Measurements from ENCODE around the gene DIAPH2.

DNA sequence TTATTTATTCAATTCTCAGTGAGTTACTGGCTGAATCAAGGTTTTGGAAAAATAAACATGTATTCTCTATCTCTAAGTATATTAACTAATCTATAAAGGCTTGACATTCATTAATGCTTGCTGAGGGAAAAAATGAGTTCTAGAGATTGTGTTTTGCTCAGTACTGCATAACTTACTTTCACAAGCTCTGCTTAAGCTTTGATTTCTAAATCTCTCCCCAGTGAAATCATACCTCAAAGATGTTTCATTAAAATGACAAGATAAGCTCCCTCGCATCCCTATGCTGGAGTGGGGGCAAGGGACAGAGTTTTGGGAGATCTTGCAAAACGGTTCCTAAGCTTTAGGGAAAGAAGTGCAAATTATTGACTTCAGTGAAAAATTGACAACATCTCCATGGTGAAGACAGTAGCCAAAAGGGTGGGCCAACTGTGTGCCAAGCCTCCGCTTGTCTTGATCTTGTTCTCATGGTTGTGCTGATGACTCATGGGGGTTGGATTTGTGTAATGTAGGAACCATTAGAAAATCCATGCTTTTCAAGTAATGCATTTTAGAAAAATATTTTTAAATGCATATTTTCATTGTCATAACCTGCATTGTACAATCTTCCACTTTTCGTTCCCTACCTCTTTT lies 720.5 kb downstream of the DIAPH2 start:
- TF ChIP-seq CTCF (conservative IDR thresholded peaks at IDR 0.05; ENCODE audit: low read length), result no peak
- TF ChIP-seq EZH2phosphoT487 (IDR thresholded peaks at IDR 0.05; ENCODE audit: borderline replicate concordance), result no peak
